ENCODE results near the gene OBSCN.

Gene OBSCN

DNA sequence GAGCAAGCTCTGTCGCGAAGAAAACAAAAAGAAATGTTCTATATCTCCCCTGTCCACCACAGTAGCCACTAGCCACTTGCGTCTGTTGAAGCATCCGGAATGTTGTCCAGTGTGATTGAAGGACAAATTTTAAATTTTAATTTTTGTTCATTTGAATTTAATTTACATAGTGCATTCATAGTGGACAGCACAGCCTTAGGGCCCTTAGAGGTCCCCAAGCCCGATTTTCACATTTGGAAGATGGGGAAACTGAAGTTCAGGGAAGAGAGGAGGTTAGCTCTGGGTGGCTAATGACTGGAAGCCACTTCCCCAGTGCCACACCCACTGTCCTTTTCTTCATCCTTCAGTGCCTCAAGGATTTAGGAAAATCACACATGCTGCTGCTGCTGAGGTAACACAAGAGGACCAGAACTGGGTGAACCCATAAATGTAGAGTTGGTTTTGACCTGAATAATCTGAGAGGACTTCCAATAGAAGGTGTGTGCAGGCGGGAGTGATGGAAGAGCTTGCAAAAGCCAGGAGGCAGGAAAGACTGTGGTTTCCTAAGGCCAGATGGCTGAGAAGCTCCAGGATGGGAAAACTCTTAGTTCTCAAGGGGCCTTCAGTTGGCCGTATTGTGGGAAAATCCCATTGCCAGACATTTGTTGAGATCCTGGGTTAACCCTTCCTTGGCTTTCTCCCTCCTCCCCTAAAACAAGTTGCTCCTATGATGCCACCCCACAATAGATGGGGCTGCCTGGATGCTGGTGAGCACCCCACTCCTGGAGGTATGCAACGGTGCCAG, 149.2 kb downstream of the OBSCN start:
- H3K4me3 ChIP-seq (ENCODE audit: low read length) = no peak overlapping the region
- H3K27me3 ChIP-seq (ENCODE audit: insufficient read depth, low read length) = no peaks in the 10 kb centered on the region
- H3K27ac ChIP-seq (ENCODE audit: low read length) = no peak overlapping the region
- H3K9me3 ChIP-seq (ENCODE audit: insufficient read depth, low read depth, low read length) = no peaks in the 10 kb centered on the region
- H3K4me1 ChIP-seq (ENCODE audit: insufficient read depth, low read length) = no peaks in the 10 kb centered on the region
- no peak overlapping the region for H3K9ac ChIP-seq (ENCODE audit: low read depth, low read length)
- H3K36me3 ChIP-seq (ENCODE audit: insufficient read depth, low read depth, low read length) = no peaks in the 10 kb centered on the region

GRCh38 chr1:228358039-228358763, 150.4 kb downstream of the OBSCN start:
- no peak overlapping the region for H3K9ac ChIP-seq (ENCODE audit: low read depth, low read length)
- no peaks in the 10 kb centered on the region for H3K9me3 ChIP-seq (ENCODE audit: insufficient read depth, low read depth, low read length)
- H3K27ac ChIP-seq (ENCODE audit: low read length) = no peak overlapping the region
- H3K27me3 ChIP-seq (ENCODE audit: insufficient read depth, low read length) = no peaks in the 10 kb centered on the region
- H3K36me3 ChIP-seq (ENCODE audit: insufficient read depth, low read depth, low read length) = no peaks in the 10 kb centered on the region
- H3K4me3 ChIP-seq (ENCODE audit: low read length) = no peak overlapping the region
- no peaks in the 10 kb centered on the region for H3K4me1 ChIP-seq (ENCODE audit: insufficient read depth, low read length)

GRCh38 chr1:228358764-228359612, 151.1 kb downstream of the OBSCN start:
- Histone ChIP-seq H3K9me3 (ENCODE audit: insufficient read depth, low read depth, low read length) (no peaks in the 10 kb centered on the region), H3K36me3 (ENCODE audit: insufficient read depth, low read depth, low read length) (no peaks in the 10 kb centered on the region), H3K4me1 (ENCODE audit: insufficient read depth, low read length) (no peaks in the 10 kb centered on the region), H3K9ac (ENCODE audit: low read depth, low read length) (no peak overlapping the region), H3K27ac (ENCODE audit: low read length) (no peak overlapping the region), H3K27me3 (ENCODE audit: insufficient read depth, low read length) (no peaks in the 10 kb centered on the region), H3K4me3 (ENCODE audit: low read length) (no peak overlapping the region)

GRCh38 chr1:228359613-228360532, 152.0 kb downstream of the OBSCN start:
- Histone ChIP-seq H3K4me3 (ENCODE audit: low read length) (no peak overlapping the region), H3K4me1 (ENCODE audit: insufficient read depth, low read length) (no peaks in the 10 kb centered on the region), H3K9ac (ENCODE audit: low read depth, low read length) (no peak overlapping the region), H3K27me3 (ENCODE audit: insufficient read depth, low read length) (no peaks in the 10 kb centered on the region), H3K36me3 (ENCODE audit: insufficient read depth, low read depth, low read length) (no peaks in the 10 kb centered on the region), H3K9me3 (ENCODE audit: insufficient read depth, low read depth, low read length) (no peaks in the 10 kb centered on the region), H3K27ac (ENCODE audit: low read length) (no peak overlapping the region)

GRCh38 chr1:228360533-228361313, 152.9 kb downstream of the OBSCN start:
- no peak overlapping the region for H3K27ac ChIP-seq (ENCODE audit: low read length)
- H3K27me3 ChIP-seq (ENCODE audit: insufficient read depth, low read length) = no peaks in the 10 kb centered on the region
- no peak overlapping the region for H3K4me3 ChIP-seq (ENCODE audit: low read length)
- H3K4me1 ChIP-seq (ENCODE audit: insufficient read depth, low read length) = no peaks in the 10 kb centered on the region
- H3K36me3 ChIP-seq (ENCODE audit: insufficient read depth, low read depth, low read length) = no peaks in the 10 kb centered on the region
- no peak overlapping the region for H3K9ac ChIP-seq (ENCODE audit: low read depth, low read length)
- no peaks in the 10 kb centered on the region for H3K9me3 ChIP-seq (ENCODE audit: insufficient read depth, low read depth, low read length)

GRCh38 chr1:228361314-228362140, 153.7 kb downstream of the OBSCN start:
- no peak overlapping the region for H3K27ac ChIP-seq (ENCODE audit: low read length)
- H3K4me1 ChIP-seq (ENCODE audit: insufficient read depth, low read length) = no peaks in the 10 kb centered on the region
- no peaks in the 10 kb centered on the region for H3K9me3 ChIP-seq (ENCODE audit: insufficient read depth, low read depth, low read length)
- no peaks in the 10 kb centered on the region for H3K27me3 ChIP-seq (ENCODE audit: insufficient read depth, low read length)
- H3K36me3 ChIP-seq (ENCODE audit: insufficient read depth, low read depth, low read length) = no peaks in the 10 kb centered on the region
- H3K4me3 ChIP-seq (ENCODE audit: low read length) = no peak overlapping the region
- no peak overlapping the region; the same call in 1 of the 2 replicates for H3K9ac ChIP-seq (ENCODE audit: low read depth, low read length)

DNA sequence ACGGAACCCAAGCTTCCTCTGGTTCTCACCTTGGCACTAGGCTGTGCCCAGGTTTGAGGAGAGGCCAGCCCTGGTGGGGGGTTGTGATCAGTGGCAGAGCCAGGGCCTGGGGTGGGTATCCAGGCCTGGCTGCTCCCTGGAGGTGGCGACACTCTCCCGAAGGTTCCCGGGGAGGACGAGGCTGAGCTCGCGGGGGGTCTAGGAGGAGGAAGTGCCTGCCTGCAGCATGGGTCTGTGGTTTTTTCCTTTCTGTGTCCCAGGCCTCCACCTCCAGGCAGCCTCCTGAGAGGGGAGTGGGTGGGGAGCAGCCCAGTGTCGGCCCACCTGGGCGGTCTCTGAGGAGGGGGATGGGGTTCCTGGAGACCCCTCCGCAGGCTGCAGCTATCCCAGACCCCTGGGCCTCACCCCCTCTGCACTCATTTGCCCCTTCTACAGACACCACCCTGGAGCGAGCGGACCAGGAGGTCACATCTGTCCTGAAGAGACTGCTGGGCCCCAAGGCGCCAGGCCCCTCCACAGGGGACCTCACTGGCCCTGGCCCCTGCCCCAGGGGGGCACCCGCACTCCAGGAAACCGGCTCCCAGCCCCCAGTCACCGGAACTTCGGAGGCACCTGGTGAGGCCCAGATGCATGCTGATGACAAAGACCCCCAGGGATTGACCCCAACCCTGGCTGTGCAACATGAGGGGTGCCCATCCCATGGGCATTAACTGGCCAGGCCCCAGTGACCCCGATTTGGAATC, 154.5 kb downstream of the OBSCN start:
- no peaks in the 10 kb centered on the region for H3K27me3 ChIP-seq (ENCODE audit: insufficient read depth, low read length)
- no peak overlapping the region for H3K27ac ChIP-seq (ENCODE audit: low read length)
- H3K9ac ChIP-seq (ENCODE audit: low read depth, low read length) = no peak overlapping the region; the same call in 1 of the 2 replicates

DNA sequence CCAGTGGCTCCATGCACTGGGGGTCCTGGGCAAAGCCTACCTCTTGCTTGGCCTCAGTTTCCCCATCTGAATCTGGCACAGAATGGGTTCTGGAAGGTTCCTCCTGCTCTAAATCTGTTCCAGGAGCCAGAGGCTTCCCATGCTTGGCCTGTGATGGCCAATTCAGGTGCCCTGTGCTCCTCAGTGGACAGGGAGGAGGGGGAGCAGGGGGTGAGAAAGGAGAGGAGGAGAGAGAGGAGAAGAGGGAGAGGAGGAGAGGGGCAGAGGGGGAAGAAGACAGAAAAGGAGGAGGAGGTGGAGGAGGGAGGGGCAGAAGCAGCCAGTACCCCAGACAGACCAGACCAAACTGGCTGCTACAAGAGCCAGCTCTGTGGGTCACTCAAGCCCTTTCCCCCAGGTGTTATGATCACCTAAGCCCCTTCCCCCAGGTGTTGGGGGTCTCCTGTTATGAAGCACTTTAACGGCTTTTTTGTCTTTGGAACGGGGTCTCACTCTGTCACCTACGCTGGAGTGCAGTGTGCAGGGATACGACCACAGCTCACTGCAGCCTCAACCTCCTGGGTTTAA, 155.1 kb downstream of the OBSCN start:
- no peaks in the 10 kb centered on the region for H3K4me1 ChIP-seq (ENCODE audit: insufficient read depth, low read length)
- H3K27ac ChIP-seq (ENCODE audit: low read length) = no peak overlapping the region
- no peak overlapping the region for H3K9ac ChIP-seq (ENCODE audit: low read depth, low read length)
- H3K27me3 ChIP-seq (ENCODE audit: insufficient read depth, low read length) = no peaks in the 10 kb centered on the region
- H3K4me3 ChIP-seq (ENCODE audit: low read length) = no peak overlapping the region
- no peaks in the 10 kb centered on the region for H3K36me3 ChIP-seq (ENCODE audit: insufficient read depth, low read depth, low read length)
- no peaks in the 10 kb centered on the region for H3K9me3 ChIP-seq (ENCODE audit: insufficient read depth, low read depth, low read length)

More for the DNA sequence above, 154.5 kb downstream of the OBSCN start:
- Histone ChIP-seq H3K9me3 (ENCODE audit: insufficient read depth, low read depth, low read length) (no peaks in the 10 kb centered on the region), H3K36me3 (ENCODE audit: insufficient read depth, low read depth, low read length) (no peaks in the 10 kb centered on the region), H3K4me3 (ENCODE audit: low read length) (no peak overlapping the region), H3K4me1 (ENCODE audit: insufficient read depth, low read length) (no peaks in the 10 kb centered on the region)

DNA sequence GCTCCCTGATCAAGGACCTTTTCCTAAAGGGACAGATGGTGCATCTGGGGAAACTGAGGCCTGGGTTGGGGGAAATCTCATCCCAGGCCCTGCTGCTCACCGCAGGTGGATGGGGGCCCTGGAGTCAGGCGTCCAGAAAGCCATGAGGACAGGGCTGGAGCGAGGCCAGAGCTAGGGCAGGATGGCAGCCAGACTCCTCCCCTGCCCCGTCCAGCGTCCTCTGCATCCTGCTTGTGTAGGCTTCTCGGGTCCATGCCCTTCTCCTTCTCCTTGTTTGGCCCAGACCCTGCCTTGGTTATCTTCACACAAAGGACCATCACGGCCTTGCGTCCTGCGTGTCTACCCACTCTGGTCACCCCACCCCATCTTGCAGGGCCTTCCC, 155.8 kb downstream of the OBSCN start:
- Histone ChIP-seq H3K9me3 (ENCODE audit: insufficient read depth, low read depth, low read length) (no peaks in the 10 kb centered on the region), H3K4me3 (ENCODE audit: low read length) (no peak overlapping the region), H3K36me3 (ENCODE audit: insufficient read depth, low read depth, low read length) (no peaks in the 10 kb centered on the region), H3K27me3 (ENCODE audit: insufficient read depth, low read length) (no peaks in the 10 kb centered on the region), H3K9ac (ENCODE audit: low read depth, low read length) (no peak overlapping the region), H3K27ac (ENCODE audit: low read length) (no peak overlapping the region), H3K4me1 (ENCODE audit: insufficient read depth, low read length) (no peaks in the 10 kb centered on the region)
